Parathyroid adenoma (tissue), 2 donors: Measurements from ENCODE around the gene VAX1.

Source experiments
- H2AFZ ChIP-seq: fragments of 300-600 bp; sonication (generic); one replicate; pipeline ENCODE4 v1.7.0; 2017; ENCODE audit warnings: antibody characterized with exemption, mild to moderate bottlenecking
- H3K27ac ChIP-seq: fragments of 300-600 bp; sonication (generic); one replicate; pipeline ENCODE4 v1.7.0; 2017
- H3K27me3 ChIP-seq: fragments of 300-600 bp; sonication (generic); one replicate; pipeline ENCODE4 v1.7.0; 2017; ENCODE audit warnings: low read length; ENCODE audit not compliant: control insufficient read depth, insufficient read depth
- H3K36me3 ChIP-seq: fragments of 300-600 bp; sonication (generic); one replicate; pipeline ENCODE4 v1.7.0; 2017; ENCODE audit warnings: low read length; ENCODE audit not compliant: control insufficient read depth, insufficient read depth
- H3K4me1 ChIP-seq: fragments of 300-600 bp; sonication (generic); one replicate; pipeline ENCODE4 v1.7.0; 2017; ENCODE audit warnings: control low read depth
- H3K4me2 ChIP-seq: fragments of 300-600 bp; sonication (generic); one replicate; pipeline ENCODE4 v1.7.0; 2017; ENCODE audit warnings: low read length
- H3K4me3 ChIP-seq: fragments of 300-600 bp; sonication (generic); one replicate; pipeline ENCODE4 v1.7.0; 2017; ENCODE audit warnings: low read depth, low read length
- H3K79me2 ChIP-seq: fragments of 300-600 bp; sonication (generic); one replicate; pipeline ENCODE4 v1.7.0; 2017; ENCODE audit warnings: control low read depth
- H3K9ac ChIP-seq: fragments of 300-600 bp; sonication (generic); one replicate; pipeline ENCODE4 v1.7.0; 2017; ENCODE audit warnings: mild to moderate bottlenecking
- H3K9me3 ChIP-seq: fragments of 300-600 bp; sonication (generic); one replicate; pipeline ENCODE4 v1.7.0; 2017; ENCODE audit warnings: low read length; ENCODE audit not compliant: control insufficient read depth
- TF ChIP-seq, protein P1 (sequence below): fragments of 300-600 bp; sonication (generic); IDR thresholded peaks from one replicate; pipeline ENCODE4 v1.7.0; 2017; ENCODE audit warnings: antibody characterized with exemption, mild to moderate bottlenecking
- donor health status: primary hyperparathyroidism.

The VAX1 gene

DNA sequence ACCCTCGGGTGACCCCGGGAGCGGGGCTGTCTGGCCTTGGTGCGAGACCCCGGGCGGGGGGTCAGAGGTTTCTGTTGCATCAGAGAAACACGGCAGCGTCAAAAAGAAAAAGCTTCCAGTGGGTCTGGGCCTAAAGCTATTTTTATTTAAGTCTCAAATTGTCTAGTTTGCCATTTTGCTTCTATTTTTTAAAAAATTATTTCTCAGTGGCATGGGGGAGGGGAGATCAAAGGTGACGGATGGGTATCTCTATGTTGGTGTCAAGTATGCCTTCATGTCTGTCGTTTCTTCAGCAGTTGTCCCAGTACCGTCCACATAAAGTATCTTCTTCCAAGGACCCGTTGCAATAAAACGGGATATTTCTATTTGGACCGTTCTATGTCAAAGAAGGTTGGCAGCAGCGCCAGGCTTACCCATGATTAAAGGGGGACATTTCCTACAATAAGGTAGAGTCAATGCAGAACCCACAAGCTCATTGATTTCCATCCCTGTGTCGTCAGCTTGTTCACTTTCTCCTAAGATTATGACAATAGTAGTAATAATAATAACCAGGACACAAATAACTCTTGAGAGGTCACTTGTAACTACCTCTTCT lies 26.0 kb upstream of the VAX1 start:
- no peaks in the 10 kb centered on the region for H3K9me3 ChIP-seq
- no peak overlapping the region for H3K4me2 ChIP-seq
- TF ChIP-seq, protein P1, sequence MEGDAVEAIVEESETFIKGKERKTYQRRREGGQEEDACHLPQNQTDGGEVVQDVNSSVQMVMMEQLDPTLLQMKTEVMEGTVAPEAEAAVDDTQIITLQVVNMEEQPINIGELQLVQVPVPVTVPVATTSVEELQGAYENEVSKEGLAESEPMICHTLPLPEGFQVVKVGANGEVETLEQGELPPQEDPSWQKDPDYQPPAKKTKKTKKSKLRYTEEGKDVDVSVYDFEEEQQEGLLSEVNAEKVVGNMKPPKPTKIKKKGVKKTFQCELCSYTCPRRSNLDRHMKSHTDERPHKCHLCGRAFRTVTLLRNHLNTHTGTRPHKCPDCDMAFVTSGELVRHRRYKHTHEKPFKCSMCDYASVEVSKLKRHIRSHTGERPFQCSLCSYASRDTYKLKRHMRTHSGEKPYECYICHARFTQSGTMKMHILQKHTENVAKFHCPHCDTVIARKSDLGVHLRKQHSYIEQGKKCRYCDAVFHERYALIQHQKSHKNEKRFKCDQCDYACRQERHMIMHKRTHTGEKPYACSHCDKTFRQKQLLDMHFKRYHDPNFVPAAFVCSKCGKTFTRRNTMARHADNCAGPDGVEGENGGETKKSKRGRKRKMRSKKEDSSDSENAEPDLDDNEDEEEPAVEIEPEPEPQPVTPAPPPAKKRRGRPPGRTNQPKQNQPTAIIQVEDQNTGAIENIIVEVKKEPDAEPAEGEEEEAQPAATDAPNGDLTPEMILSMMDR = no peak
- no peak overlapping the region for H2AFZ ChIP-seq
- H3K9ac ChIP-seq = no peak overlapping the region
- no peaks in the 10 kb centered on the region for H3K79me2 ChIP-seq
- H3K36me3 ChIP-seq = no peaks in the 10 kb centered on the region
- peaks cover 40% of the 10 kb centered on the region for H3K27me3 ChIP-seq
- H3K4me3 ChIP-seq = no peak overlapping the region
- peaks cover 3% of the 10 kb centered on the region for H3K4me1 ChIP-seq
- no peak overlapping the region for H3K27ac ChIP-seq

DNA sequence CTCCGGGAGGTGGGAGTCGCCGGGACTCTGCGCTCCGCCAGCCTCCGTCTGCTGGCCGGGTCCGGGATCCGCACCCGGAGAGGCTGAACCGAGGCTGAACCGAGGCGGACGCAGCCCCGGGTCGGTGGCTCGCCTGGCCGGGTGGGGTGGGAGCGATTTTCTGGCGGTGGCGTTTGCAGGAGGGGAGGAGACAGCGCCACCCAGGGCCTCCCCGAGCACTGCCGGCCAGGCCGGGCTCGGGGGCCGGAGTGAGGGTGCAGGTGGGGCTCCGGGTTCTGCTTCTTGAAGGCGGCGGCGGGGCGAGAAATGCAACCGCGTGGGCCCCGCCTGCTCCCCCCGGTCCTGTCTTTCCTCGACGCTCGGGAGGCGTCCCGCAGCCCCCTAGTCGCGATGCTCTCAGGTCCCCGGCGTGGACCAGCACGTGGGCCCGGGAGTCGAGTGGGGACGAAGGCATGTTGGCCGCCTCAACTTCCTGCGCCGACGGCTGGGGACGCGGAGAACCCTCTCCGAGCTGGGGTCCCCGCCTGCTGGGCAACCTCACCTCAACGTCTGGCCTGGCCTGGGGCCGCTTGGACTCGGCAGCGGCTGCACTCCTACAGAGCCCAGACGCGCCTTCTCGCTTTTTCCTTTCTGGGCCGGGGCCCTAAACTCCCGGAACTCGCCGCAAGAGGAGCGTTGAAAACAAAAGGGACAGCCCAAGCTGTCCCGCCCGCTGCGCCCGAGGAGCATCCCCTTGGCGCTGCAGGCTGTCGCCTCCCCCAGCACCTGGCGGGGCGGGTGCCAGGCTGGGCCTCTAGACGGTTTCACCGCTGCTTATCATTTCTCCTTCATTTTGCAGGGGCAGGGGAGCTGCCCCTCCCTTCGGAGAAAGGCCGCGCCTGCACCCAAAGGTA lies 25.2 kb upstream of the VAX1 start:
- Histone ChIP-seq H3K9me3 (no peaks in the 10 kb centered on the region), H3K4me3 (no peak overlapping the region), H3K9ac (no peak overlapping the region), H3K4me2 (no peak overlapping the region), H3K36me3 (no peaks in the 10 kb centered on the region), H3K27ac (no peak overlapping the region), H2AFZ (no peak overlapping the region), H3K79me2 (no peaks in the 10 kb centered on the region), H3K4me1 (peaks cover 3% of the 10 kb centered on the region), H3K27me3 (peaks cover 42% of the 10 kb centered on the region)
- TF ChIP-seq, protein P1 = no peak

DNA sequence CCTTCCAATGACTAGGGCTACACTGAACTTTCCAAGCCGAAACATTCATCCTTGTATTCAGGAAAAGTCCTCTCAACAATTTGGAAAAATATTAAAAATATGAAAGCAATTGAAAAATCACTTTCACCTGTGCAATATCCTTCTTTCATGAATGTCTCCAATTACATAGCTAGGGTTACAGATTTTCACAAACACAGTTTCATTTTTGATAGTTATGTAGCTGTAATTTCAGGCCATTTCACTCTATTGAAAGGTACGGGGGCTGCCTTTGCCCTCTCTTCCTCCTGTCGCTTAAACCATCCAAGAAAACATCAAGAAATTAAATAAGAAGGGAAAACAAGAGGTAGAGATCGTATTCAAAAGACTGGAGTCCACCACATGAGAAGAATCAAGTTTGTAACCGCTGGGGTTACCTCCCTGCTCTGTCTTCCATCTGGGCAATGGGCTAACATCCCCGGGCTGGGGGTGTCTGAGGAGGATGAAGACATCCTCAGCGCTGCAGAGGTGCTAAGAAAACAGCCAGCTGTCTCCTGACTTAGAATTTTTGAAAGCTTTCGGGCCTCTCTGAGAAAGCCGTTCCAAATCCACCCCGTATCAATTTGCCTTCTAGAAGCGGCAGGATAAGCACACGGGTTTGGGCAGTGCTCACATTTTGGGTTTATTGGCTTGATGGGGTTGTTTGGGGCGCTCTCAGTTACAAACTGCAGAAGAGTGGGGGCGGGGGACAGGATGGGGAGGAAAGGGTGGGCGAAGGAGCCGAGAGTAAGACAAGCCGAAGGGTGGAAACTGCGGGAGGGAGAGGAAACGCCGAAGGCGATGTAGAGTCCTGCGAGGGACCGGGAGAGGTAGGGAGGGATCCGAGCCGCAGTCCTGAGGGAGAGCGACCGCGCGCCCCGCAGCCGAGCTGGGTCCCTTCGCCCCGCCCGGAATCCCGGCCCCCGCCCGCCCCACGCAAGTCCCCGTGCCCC lies 24.3 kb upstream of the VAX1 start:
- Histone ChIP-seq H3K4me2 (no peak overlapping the region), H2AFZ (no peak overlapping the region), H3K4me3 (no peak overlapping the region), H3K36me3 (no peaks in the 10 kb centered on the region), H3K9ac (no peak overlapping the region), H3K27me3 (peaks cover 38% of the 10 kb centered on the region), H3K79me2 (no peaks in the 10 kb centered on the region), H3K27ac (no peak overlapping the region), H3K9me3 (no peaks in the 10 kb centered on the region), H3K4me1 (peaks cover under 1% of the 10 kb centered on the region)
- TF ChIP-seq, protein P1 = no peak

DNA sequence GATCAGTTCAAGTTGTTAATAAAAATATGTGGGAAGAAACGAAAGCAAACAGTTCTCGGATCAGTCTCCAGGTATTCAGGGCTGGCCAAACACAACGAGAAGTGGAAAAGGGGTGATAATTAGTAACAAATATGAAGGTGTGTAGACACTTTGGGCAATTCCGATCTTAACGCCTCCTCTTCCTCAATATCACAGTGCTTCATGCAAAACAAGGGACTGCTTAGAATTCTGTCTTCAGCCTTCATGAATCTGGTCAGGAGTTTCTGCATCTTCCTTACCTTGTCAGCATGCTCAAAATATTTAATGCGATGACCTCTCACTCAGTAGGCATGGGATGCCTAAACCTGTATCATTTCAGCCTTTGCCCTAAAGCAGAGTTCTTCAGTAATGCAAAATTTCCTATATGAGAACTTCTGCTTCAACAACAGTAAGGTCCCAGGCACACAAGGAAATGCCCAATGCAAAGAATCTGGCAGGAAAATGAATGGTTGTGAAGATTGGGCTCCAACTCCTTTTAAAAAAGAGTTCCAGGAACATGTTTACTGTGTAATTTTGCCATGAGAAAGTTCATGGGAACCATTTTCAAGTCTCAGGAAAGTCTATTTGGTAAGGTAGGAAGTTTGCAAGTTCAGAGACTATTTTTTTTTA lies 23.4 kb upstream of the VAX1 start:
- no peaks in the 10 kb centered on the region for H3K79me2 ChIP-seq
- H3K9ac ChIP-seq = no peak overlapping the region
- TF ChIP-seq, protein P1 = no peak
- no peak overlapping the region for H3K4me2 ChIP-seq
- no peak overlapping the region for H2AFZ ChIP-seq
- no peaks in the 10 kb centered on the region for H3K36me3 ChIP-seq
- H3K27me3 ChIP-seq = peaks cover 31% of the 10 kb centered on the region
- H3K4me1 ChIP-seq = no peaks in the 10 kb centered on the region
- no peaks in the 10 kb centered on the region for H3K9me3 ChIP-seq
- H3K4me3 ChIP-seq = no peak overlapping the region
- no peak overlapping the region for H3K27ac ChIP-seq
